ENCODE results near the gene SERPINB12.

Gene SERPINB12

GRCh38 chr18:63617049-63617914, 75.1 kb downstream of the SERPINB12 start:
- no peak for TF ChIP-seq CTCF (IDR thresholded peaks at IDR 0.05; ENCODE audit: control insufficient read depth, insufficient read depth, low read depth, low read length, missing control alignments)
- DNase-seq (ENCODE audit: low read depth) = no peak
- no peak overlapping the region for H3K4me3 ChIP-seq (ENCODE audit: control insufficient read depth, low read depth, low read length)

- no peak overlapping the region for H3K4me3 ChIP-seq (ENCODE audit: control insufficient read depth, low read depth, low read length)
- no peak for DNase-seq (ENCODE audit: low read depth)
- no peak for TF ChIP-seq CTCF (IDR thresholded peaks at IDR 0.05; ENCODE audit: control insufficient read depth, insufficient read depth, low read depth, low read length, missing control alignments)
Observed at GRCh38 chr18:63617915-63618234, 75.7 kb downstream of the SERPINB12 start.
